GM10266 (cell line): ENCODE results near the gene PTAFR.

Experiments
- DNase-seq: peaks from one replicate; pipeline ENCODE4 v3.0.0; 2012; ENCODE audit errors: extremely low spot score
- TF ChIP-seq, protein P1 (sequence below): IDR thresholded peaks from 2 replicates; pipeline ENCODE4 v1.5.1; 2012; ENCODE audit warnings: mild to moderate bottlenecking, low read depth; ENCODE audit not compliant: control insufficient read depth, insufficient read depth; ENCODE audit errors: missing control alignments

PTAFR gene

DNA sequence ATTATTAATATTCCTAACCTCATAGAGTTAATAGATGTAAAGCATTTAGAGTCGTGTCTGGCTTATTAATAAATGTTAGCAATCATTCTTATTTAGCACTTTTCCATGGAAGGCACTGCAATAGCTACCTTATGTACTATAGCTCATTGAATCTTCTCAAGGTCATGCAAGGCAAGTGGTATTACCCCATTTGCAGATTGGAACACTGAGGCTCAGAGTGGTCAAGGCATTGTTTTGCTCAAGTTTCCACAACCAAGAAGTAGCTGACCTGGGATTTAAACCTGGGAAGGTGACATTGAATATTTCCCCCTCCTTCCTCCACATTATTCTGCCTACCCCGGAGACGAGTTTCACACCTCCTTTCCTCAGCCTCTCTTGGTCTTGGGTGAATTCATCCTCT, 50.3 kb downstream of the PTAFR start:
- TF ChIP-seq, protein P1, sequence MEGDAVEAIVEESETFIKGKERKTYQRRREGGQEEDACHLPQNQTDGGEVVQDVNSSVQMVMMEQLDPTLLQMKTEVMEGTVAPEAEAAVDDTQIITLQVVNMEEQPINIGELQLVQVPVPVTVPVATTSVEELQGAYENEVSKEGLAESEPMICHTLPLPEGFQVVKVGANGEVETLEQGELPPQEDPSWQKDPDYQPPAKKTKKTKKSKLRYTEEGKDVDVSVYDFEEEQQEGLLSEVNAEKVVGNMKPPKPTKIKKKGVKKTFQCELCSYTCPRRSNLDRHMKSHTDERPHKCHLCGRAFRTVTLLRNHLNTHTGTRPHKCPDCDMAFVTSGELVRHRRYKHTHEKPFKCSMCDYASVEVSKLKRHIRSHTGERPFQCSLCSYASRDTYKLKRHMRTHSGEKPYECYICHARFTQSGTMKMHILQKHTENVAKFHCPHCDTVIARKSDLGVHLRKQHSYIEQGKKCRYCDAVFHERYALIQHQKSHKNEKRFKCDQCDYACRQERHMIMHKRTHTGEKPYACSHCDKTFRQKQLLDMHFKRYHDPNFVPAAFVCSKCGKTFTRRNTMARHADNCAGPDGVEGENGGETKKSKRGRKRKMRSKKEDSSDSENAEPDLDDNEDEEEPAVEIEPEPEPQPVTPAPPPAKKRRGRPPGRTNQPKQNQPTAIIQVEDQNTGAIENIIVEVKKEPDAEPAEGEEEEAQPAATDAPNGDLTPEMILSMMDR = no peak
- no peak for DNase-seq

- no peak for DNase-seq
- TF ChIP-seq, protein P1 = no peak
Observed at GRCh38 chr1:28123461-28123961, 53.0 kb downstream of the PTAFR start.

DNA sequence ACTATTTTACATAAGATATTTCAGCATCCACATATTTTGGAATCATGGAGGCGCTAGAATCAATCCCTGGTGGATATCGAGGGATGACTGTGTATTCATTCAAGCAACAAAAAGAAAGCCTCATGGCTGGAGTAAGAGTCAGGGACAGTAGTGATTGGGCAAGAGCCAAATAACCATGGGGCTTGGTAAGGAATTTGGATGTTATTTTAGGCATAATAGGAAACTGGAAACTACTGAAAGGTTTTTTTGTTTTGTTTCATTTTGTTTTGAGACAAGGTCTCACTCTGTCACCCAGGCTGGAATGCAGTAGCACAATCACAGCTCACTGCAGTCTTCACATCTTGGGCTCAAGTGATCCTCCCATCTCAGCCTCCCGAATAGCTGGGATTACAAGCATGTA, 54.3 kb downstream of the PTAFR start:
- no peak for DNase-seq
- TF ChIP-seq, protein P1 = no peak

- DNase-seq = no peak
- TF ChIP-seq, protein P1 = no peak
Observed at GRCh38 chr1:28119556-28119955, 56.9 kb downstream of the PTAFR start.

GRCh38 chr1:28118640-28119307, 57.7 kb downstream of the PTAFR start:
- no peak for DNase-seq
- TF ChIP-seq, protein P1 = no peak

DNA sequence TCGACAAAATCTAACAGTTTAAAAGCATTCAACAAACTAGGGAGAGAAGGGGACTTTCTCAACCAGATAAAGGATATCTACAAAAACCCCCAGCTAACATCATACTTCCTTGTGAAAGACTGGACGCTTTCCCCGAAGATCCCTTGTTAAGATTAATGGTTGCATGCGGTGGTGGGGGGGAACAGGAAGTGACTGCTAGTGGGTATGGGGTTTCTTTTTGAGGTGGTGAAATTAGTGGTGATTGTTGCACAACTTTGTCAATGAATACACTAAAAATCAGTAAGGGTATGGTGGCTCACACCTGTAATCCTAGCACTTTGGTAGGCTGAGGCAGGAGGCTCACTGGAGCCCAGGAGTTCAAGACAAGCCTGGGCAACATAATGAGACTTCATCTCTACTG, 61.2 kb downstream of the PTAFR start:
- no peak for DNase-seq
- TF ChIP-seq, protein P1 = no peak

DNA sequence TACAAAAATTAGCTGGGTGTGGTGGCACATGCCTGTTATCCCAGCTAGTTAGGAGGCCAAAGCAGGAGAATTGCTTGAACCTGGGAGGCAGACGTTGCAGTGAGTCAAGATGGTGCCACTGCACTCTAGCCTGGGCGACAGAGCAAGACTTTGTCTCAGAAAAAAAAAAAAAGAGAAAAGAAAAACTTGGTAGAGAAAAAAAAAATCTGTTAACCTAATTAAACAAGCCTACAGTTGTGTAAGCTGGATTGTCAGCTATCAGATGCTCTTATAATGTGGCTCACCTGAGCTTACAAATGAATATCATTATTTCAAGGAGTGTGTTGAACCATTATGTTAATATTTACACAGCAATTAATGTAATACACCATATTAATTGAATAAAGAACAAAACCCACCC, 61.6 kb downstream of the PTAFR start:
- no peak for DNase-seq
- TF ChIP-seq, protein P1 = no peak
